SK-N-SH treated with all-trans-retinoic acid at 6 μM for 48 hours (cell line): ENCODE results near the gene LRRK1.

ENCODE experiments used
- ATAC-seq: fragments of 200-7000 bp; cut with Tn5 transposase; 3 replicates; pipeline ENCODE4 v1.9.1; 2020; ENCODE audit warnings: mild to moderate bottlenecking, moderate library complexity
- ARNTL ChIP-seq: fragments of 450-650 bp; formaldehyde crosslinking; IDR thresholded peaks from 2 replicates; pipeline ENCODE4 v1.5.0; 2020; ENCODE audit warnings: low read depth, mild to moderate bottlenecking, moderate library complexity, borderline replicate concordance
- CSDC2 ChIP-seq: fragments of 250-450 bp; sonication (Bioruptor Pico); IDR thresholded peaks from 2 replicates; pipeline ENCODE4 v1.5.0; 2020; ENCODE audit warnings: mild to moderate bottlenecking, moderate library complexity
- GLIS3 ChIP-seq: fragments of 250-450 bp; sonication (Bioruptor Pico); IDR thresholded peaks from 2 replicates; pipeline ENCODE4 v1.5.0; 2020; ENCODE audit warnings: mild to moderate bottlenecking, moderate library complexity
- ISL1 ChIP-seq: fragments of 250-450 bp; sonication (Bioruptor Pico); IDR thresholded peaks from 2 replicates; pipeline ENCODE4 v2.1.2; 2022; ENCODE audit warnings: mild to moderate bottlenecking, moderate library complexity
- PPARA ChIP-seq: fragments of 250-450 bp; sonication (Bioruptor Pico); IDR thresholded peaks from 2 replicates; pipeline ENCODE4 v1.5.0; 2020; ENCODE audit warnings: mild to moderate bottlenecking, borderline replicate concordance
- RARB ChIP-seq: fragments of 250-450 bp; sonication (Bioruptor Pico); IDR thresholded peaks from 2 replicates; pipeline ENCODE4 v1.8.0; 2021; ENCODE audit warnings: mild to moderate bottlenecking, moderate library complexity
- SNAI2 ChIP-seq: fragments of 250-450 bp; sonication (Bioruptor Pico); IDR thresholded peaks from 2 replicates; pipeline ENCODE4 v1.5.0; 2020; ENCODE audit warnings: mild to moderate bottlenecking, moderate library complexity
- TCF4 ChIP-seq: fragments of 250-450 bp; sonication (Bioruptor Pico); IDR thresholded peaks from 2 replicates; pipeline ENCODE4 v1.8.0; 2021; ENCODE audit warnings: mild to moderate bottlenecking, moderate library complexity, borderline replicate concordance
- TOX ChIP-seq: fragments of 250-450 bp; sonication (Bioruptor Pico); IDR thresholded peaks from 2 replicates; pipeline ENCODE4 v1.8.0; 2021; ENCODE audit warnings: mild to moderate bottlenecking, moderate library complexity, borderline replicate concordance
- ZC3H10 ChIP-seq: fragments of 250-450 bp; sonication (Bioruptor Pico); IDR thresholded peaks from 2 replicates; pipeline ENCODE4 v1.5.1; 2021; ENCODE audit warnings: mild to moderate bottlenecking, moderate library complexity
- ZFP3 ChIP-seq: fragments of 250-450 bp; sonication (Bioruptor Pico); IDR thresholded peaks from 2 replicates; pipeline ENCODE4 v1.5.0; 2020; ENCODE audit warnings: mild to moderate bottlenecking, moderate library complexity
- ZFP30 ChIP-seq: fragments of 450-650 bp; formaldehyde crosslinking; IDR thresholded peaks from 2 replicates; pipeline ENCODE4 v1.5.0; 2022; ENCODE audit warnings: mild to moderate bottlenecking, moderate library complexity
- ZNF565 ChIP-seq: fragments of 450-650 bp; formaldehyde crosslinking; conservative IDR thresholded peaks from 2 replicates; pipeline ENCODE4 v1.5.0; 2020; ENCODE audit warnings: low read depth, mild to moderate bottlenecking, moderate library complexity
- ZNF70 ChIP-seq: fragments of 450-650 bp; formaldehyde crosslinking; IDR thresholded peaks from 2 replicates; pipeline ENCODE4 v1.5.0; 2020; ENCODE audit warnings: mild to moderate bottlenecking, moderate library complexity
- ZNF8 ChIP-seq: fragments of 450-650 bp; formaldehyde crosslinking; IDR thresholded peaks from 2 replicates; pipeline ENCODE4 v1.5.0; 2020; ENCODE audit warnings: mild to moderate bottlenecking, moderate library complexity
- TF ChIP-seq, protein P1 (sequence below): fragments of 250-450 bp; sonication (Bioruptor Pico); IDR thresholded peaks from 2 replicates; pipeline ENCODE4 v1.5.1; 2020; ENCODE audit warnings: low read depth, mild to moderate bottlenecking, moderate library complexity
- TF ChIP-seq, protein P2 (sequence below): fragments of 250-450 bp; sonication (Bioruptor Pico); IDR thresholded peaks from 2 replicates; pipeline ENCODE4 v1.5.1; 2021; ENCODE audit warnings: mild to moderate bottlenecking, moderate library complexity
- TF ChIP-seq, protein P3 (sequence below): fragments of 250-450 bp; sonication (Bioruptor Pico); IDR thresholded peaks from 2 replicates; pipeline ENCODE4 v1.8.0; 2021; ENCODE audit warnings: low read depth, mild to moderate bottlenecking, moderate library complexity, borderline replicate concordance

Gene LRRK1

DNA sequence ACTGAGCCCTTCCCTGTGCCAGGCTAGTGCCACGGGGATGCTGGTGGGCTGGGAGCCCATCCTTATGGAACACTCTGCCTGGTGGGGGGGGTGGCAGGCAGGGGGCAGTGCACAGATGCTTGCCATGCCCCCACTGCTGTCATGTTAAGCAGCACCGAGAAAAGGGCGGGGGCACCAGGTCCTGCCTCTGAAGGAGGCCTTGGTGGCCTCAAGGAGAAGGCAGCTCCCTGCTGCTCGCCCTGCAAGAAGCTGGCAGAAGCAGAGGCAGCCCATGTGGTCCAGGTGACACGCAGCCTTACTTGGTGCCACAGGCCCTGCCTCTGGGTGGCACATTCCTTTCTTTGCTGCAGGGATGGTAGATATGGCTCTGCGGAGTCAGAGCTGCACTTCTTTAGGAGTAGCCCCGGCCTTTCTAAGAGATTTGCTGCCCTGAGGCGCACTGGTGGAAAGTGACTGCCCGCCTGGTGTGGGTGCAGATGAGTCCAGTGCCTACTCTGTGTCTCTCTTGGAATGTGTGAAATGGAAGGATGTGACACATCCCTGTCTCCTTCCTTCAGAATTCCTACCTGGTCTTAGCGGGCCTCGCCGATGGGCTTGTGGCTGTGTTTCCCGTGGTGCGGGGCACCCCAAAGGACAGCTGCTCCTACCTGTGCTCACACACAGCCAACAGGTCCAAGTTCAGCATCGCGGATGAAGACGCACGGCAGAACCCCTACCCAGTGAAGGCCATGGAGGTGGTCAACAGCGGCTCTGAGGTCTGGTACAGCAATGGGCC lies 145.8 kb downstream of the LRRK1 start (continued):
- TF ChIP-seq, protein P1, sequence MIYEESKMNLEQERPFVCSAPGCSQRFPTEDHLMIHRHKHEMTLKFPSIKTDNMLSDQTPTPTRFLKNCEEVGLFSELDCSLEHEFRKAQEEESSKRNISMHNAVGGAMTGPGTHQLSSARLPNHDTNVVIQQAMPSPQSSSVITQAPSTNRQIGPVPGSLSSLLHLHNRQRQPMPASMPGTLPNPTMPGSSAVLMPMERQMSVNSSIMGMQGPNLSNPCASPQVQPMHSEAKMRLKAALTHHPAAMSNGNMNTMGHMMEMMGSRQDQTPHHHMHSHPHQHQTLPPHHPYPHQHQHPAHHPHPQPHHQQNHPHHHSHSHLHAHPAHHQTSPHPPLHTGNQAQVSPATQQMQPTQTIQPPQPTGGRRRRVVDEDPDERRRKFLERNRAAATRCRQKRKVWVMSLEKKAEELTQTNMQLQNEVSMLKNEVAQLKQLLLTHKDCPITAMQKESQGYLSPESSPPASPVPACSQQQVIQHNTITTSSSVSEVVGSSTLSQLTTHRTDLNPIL (CRISPR knock-in tag): no peak
- TF ChIP-seq, all 23 proteins: peak for 0

DNA sequence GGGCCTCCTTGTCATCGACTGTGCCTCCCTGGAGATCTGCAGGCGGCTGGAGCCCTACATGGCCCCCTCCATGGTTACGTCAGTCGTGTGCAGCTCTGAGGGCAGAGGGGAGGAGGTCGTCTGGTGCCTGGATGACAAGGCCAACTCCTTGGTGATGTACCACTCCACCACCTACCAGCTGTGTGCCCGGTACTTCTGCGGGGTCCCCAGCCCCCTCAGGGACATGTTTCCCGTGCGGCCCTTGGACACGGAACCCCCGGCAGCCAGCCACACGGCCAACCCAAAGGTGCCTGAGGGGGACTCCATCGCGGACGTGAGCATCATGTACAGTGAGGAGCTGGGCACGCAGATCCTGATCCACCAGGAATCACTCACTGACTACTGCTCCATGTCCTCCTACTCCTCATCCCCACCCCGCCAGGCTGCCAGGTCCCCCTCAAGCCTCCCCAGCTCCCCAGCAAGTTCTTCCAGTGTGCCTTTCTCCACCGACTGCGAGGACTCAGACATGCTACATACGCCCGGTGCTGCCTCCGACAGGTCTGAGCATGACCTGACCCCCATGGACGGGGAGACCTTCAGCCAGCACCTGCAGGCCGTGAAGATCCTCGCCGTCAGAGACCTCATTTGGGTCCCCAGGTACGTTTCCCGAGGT lies 146.5 kb downstream of the LRRK1 start:
- TF ChIP-seq SNAI2 (CRISPR knock-in tag) (no peak), PPARA (CRISPR knock-in tag) (no peak), ARNTL (no peak), TCF4 (CRISPR knock-in tag) (no peak), ISL1 (CRISPR knock-in tag) (no peak), ZNF8 (CRISPR knock-in tag) (no peak)
- ATAC-seq: no peak

DNA sequence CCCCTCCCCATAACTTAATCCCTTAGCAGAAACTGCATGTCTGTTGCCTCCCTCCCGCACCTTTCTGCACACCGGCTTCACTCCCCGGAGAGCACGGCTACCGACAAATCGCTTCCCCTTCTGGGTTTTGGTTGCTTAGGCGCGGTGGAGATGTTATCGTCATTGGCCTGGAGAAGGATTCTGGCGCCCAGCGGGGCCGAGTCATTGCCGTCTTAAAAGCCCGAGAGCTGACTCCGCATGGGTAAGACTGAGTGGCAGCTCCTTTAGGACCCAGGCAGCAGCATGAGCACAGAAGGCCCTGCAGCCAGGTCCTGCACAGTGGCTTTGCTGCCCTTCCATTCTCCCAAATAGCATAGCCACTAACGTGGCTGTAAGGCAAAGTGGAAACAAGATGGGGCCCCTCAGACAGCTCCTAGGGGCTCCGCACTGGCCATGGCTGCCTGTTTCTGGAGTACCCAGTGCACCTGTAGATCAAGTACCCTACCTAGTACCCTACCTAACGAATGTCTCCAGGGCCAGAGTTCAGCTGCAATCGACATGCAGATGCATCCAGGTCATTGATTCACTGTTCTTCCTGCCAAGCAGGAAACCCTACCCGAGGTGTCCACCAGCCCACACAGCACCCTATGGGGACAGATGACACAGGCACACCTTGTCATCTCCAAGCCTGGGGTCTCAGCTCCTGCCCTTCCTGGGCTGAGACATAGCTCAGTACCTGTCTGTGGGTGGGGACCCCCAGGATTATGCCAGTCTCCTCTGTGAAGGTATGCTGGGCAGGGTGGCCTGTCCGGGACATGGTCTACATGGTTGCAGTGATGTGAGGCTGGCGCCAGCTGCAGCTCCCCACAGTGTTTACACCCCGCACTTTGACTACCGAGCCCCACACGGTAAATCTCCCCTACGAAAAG lies 147.6 kb downstream of the LRRK1 start:
- no peak for ATAC-seq
- TF ChIP-seq GLIS3 (CRISPR knock-in tag) (no peak), ARNTL (no peak), CSDC2 (no peak), ZNF565 (CRISPR knock-in tag) (no peak), TOX (CRISPR knock-in tag) (no peak), RARB (CRISPR knock-in tag) (no peak), TCF4 (CRISPR knock-in tag) (no peak), ZFP3 (CRISPR knock-in tag) (no peak), SNAI2 (CRISPR knock-in tag) (no peak), ZNF70 (CRISPR knock-in tag) (no peak), ZFP30 (CRISPR knock-in tag) (no peak)
- TF ChIP-seq, protein P1 (CRISPR knock-in tag): no peak
- TF ChIP-seq, protein P2, sequence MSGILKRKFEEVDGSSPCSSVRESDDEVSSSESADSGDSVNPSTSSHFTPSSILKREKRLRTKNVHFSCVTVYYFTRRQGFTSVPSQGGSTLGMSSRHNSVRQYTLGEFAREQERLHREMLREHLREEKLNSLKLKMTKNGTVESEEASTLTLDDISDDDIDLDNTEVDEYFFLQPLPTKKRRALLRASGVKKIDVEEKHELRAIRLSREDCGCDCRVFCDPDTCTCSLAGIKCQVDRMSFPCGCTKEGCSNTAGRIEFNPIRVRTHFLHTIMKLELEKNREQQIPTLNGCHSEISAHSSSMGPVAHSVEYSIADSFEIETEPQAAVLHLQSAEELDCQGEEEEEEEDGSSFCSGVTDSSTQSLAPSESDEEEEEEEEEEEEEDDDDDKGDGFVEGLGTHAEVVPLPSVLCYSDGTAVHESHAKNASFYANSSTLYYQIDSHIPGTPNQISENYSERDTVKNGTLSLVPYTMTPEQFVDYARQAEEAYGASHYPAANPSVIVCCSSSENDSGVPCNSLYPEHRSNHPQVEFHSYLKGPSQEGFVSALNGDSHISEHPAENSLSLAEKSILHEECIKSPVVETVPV (CRISPR knock-in tag): no peak
- TF ChIP-seq, protein P3, sequence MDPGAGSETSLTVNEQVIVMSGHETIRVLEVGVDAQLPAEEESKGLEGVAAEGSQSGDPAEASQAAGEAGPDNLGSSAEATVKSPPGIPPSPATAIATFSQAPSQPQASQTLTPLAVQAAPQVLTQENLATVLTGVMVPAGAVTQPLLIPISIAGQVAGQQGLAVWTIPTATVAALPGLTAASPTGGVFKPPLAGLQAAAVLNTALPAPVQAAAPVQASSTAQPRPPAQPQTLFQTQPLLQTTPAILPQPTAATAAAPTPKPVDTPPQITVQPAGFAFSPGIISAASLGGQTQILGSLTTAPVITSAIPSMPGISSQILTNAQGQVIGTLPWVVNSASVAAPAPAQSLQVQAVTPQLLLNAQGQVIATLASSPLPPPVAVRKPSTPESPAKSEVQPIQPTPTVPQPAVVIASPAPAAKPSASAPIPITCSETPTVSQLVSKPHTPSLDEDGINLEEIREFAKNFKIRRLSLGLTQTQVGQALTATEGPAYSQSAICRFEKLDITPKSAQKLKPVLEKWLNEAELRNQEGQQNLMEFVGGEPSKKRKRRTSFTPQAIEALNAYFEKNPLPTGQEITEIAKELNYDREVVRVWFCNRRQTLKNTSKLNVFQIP (CRISPR knock-in tag): no peak

DNA sequence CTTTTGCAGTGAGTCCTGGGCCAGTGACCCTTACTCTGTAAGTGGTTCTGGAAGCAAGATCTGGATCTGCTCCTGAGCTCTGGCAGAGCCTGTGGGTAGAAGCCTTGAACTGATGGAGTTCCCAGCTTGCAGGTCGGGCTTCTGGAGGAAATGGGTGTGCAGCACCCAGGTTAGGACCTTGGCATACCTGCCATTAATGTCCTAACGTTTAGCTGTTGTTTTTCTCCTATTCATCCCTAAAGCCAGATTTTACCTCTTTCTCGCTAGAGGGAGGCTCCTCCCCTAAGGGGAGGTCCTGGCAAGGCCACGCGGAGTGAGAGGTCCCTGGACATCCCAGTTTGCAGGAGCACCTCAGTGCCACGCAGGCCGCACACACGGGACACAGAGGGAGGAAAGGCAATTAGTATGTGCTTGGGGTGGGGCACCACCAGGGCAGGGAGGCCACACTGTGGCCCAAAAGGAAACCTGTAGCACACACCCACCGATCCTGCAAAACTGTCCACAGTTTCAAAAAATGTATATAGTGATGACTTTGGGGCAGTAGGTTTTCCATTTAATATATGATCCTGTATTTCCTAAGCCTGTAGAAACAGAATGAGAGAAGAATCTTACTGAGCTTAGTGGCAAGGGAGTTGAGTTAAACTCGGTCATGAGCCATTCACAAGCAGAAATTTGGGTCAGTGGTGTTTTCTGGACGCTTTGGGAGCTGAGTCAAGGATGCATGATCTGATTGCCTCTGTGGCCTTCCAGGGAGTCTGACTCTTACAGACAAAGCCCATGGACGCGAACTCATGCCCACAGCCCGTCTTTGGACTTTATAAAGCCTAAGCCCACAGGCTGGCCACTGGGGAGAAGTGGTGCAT lies 148.7 kb downstream of the LRRK1 start:
- ATAC-seq: no peak
- TF ChIP-seq, protein P1 (CRISPR knock-in tag): no peak
- no peak for TF ChIP-seq RARB (CRISPR knock-in tag)
- TF ChIP-seq TCF4 (CRISPR knock-in tag): no peak
- no peak for TF ChIP-seq SNAI2 (CRISPR knock-in tag)
- no peak for TF ChIP-seq GLIS3 (CRISPR knock-in tag)
- TF ChIP-seq, protein P2 (CRISPR knock-in tag): no peak
- no peak for TF ChIP-seq ZNF8 (CRISPR knock-in tag)
- no peak for TF ChIP-seq PPARA (CRISPR knock-in tag)
- no peak for TF ChIP-seq CSDC2
- TF ChIP-seq ZFP3 (CRISPR knock-in tag): no peak
- TF ChIP-seq ZC3H10 (CRISPR knock-in tag): no peak
